ENCODE results near the gene HDAC7.

The HDAC7 gene

DNA sequence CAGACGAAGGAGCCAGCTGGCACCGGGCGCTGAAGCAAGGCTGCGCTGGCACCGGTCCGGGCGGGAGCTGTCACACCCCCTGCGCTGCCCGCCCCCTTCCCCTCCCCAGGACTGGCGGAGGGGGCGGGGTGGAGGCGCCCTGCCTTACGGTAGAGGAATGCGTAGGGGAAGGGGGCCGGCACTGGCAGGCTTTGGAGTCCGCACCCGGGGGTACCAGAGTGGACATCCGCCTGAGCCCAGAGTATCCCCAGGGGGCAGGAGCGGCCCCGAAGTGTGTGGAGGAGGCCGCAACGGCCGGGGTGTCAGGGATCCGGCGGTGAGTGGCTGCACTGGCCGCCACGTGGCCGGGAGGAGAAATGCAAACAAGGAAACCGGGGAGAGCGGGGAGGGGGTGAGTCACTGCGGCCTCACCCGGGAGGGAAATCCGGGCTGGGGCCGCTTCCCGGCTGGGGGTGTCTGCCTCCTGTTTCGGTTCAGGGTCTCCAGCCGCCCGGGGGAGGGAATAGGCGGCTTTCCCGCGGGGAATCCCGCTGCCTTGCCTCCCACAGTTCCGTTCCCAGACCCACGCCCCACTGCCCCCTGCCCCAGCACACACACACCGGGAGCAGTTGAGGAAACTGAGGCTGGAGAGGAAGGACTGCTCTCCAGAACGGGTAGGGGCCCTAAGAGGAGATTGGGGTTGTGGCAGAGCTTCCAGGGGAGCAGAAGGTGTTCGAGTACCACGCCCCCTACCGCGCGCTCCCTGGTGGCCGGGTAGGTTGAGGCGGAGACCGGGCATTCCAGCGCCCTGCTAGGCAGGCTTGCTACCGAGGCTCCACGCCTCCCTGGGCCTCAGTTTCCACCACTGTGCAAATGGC lies 60.6 kb downstream of the HDAC7 start, which contains the start of gene RAPGEF3:
Gene RAPGEF3 (minus strand): TSS at position 47 of the 857 bp plus-strand sequence. CDS start 324 bp downstream, outside the sequence.
- no peak for DNase-seq (ENCODE audit: low read depth)

DNA sequence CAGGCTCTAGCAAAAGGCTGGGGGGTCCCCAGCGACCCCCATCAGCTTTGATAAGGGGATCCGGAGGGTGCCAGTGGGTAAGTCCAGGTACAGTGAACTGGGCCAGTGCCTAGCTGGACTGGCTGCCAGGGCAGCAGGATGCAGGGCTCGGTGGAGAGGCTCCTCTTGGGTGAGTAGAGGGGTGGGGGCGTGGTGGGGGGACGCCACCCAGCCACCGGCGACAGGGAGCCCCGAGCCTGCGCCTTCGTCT lies 61.2 kb downstream of the HDAC7 start:
- no peak for DNase-seq (ENCODE audit: low read depth)

DNA sequence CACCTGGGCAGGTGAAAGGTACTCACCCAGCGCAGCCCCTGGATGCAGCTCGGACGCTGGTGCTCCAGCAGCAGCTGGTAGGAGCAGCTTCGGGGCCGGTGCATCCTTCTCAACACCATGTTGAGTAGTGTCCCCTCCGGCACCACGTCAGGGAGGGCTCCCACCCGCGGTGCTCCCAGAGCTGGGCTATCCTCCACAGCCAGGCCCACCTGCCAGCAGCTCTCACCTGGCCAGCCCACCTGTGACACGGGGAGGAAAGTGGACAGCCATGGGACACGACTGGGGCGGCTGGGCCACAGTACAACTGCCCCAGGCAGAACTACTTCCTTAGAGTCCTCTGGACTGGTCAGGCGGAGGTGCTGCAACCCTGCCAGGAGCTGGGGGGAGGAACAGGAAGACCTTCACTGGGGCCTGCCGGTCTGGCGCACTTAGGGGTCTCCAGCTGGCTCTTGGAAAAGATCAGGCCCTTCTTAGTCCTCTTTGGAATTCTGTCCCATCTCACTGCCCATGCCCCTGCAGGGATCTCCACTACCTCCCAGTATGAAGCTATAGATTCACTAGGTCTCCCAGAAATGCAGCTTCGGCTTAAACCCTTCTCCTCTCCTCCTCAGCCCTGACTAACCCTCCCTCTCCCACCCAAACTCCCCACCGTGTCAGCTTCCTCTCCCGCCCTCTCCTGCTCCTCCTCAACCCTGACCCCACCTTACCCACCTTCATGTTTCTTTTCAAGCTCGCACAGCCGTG lies 61.7 kb downstream of the HDAC7 start:
- DNase-seq (ENCODE audit: low read depth), result no peak

DNA sequence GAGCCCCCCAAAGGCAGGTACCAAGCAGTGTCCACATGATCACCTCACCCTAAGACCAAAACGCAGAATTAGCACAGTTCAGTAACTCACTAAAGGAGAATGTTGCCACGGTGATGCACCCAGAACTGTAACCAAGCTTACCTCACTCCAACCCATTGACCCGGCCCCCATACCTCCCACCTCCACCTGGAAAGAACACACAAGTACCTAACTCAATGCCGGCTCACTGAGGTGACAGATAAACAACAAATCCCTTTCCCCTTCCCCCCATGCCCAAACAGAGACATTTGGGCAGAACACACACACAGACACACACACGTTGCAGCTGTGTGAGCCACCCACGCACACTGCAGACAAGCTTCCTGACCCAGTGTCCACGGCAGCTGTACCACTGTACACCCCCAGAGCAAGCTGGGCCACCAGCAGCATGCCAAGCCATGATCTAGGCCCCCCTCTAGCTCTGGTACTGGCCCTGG lies 62.3 kb downstream of the HDAC7 start:
- DNase-seq (ENCODE audit: low read depth), result no peak

DNA sequence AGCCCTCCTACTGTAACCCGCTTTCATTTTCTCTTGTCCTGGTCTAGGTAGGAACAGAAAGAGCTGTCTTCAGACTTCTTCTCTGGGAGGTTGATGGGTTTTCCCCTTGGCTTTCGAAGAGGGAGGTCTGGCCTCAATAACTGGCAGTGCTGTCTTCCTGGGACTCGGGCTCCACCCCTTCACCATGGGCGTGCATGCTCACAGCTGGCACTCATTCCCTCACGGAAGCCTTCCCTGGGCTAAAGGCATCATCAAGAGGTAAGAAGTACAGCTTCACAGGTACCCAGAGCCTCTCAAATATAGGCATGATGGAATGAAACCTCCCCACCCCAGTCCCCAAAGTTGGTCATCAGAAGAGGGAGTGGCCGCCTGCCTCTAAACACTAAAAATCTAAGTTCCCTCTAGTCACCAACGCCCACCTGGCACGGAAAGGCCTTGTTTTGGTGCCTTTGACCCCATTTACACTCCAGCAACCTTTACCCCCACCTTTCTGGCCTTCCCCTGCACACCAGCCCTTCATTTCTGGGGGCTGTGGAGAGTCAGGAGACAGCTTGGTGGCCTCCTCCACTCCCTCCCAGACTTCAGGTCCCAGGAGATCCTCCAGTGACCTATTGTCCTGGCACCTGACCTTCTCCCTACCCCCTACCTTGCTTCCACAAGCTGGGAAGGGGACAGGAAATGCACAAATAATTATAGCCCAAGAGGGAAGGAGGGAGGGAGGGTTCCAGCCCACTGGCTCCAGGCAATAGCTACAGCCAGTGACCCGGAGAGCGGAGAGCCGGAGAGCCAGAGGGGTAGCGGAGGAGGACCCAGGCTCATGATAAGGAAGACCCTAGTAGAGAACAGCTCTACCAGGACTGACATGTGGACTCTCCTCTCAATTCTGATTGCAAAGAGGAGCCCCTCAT lies 63.8 kb downstream of the HDAC7 start:
- DNase-seq (ENCODE audit: low read depth), result no peak

DNA sequence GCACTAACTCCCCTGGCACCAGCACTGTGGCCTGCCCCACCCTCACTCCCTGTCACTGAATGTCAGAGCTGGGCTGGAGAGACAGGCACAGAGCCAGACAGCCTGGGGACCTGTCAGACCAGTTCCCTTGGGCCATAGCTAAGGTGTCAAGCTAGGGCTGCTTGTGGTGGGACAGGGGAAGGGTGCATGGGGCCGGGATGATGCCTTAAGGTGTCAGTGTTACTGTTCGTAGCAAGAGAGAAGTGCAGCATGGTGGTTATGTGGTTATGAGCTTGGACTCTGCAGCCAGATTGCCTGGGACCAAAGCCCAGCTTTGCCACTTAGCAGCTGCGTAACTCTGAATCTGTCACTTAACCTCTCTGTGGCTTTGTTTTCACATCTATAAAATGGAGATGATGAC lies 64.8 kb downstream of the HDAC7 start:
- DNase-seq (ENCODE audit: low read depth), result no peak

DNA sequence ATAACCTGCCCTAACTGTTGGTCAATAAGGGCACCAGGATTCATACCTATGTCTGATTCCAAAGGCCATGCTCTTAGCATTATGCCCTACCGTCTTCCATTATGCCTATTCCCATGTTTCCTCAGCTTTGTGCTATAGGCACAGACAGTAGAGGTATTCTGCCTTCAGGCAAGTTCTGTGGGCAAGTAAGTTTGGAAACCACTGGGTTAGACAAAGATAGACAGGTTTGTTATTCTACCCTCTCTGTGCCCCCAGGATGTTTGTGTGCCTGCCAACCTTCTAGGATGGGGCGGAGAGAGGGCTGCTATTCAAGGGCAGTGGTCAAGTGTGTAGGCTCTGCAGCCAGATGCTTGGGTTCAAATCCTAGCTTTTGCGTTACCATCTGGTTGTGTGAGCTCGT lies 65.6 kb downstream of the HDAC7 start:
- no peak for DNase-seq (ENCODE audit: low read depth)

DNA sequence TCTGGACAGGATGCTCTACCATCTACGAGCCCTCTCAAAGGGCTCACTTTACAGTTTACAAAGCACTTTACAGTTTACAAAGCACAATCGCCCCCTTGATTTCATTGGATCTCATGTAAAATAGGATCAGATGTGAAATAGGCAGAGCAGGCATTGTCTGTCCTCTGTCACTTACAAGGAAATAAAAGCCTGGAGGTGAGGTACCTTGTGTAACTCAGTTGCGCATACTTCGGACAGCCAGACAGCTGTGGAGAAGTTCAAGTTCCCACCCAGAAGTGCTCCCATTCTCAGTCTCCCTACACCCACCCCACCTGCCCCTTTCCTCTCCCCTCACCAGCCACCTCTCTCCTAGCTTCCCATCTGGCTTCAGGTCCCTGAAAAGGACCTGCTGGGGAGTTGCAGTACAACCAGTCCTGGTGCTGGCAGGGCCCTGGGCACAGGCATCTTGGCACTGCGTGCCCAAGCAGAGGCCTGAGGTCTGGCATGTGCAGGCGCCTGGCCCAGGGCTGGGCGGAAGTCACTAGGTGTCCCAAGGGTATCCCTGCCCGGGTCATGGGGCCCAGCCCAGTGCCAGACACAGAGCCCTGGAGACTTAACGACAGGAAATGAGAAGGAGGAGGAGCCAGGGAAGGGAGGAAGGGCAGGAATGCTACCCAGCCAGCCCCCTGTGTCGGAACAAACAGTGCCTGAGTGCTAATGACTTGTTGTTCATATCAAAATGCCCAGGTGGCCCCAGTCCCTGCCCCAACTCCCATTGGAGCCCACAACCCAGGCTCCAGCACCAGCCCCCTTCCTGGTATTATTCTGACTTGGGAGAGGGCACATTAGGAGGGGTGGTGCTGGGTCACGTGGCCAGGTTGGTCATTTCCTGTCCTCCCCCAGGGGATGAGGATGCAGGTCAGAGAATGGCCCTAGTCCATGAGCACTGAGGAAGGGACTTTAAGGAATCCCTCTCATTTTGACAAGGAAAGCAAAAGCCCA lies 66.4 kb downstream of the HDAC7 start:
- no peak for DNase-seq (ENCODE audit: low read depth)

DNA sequence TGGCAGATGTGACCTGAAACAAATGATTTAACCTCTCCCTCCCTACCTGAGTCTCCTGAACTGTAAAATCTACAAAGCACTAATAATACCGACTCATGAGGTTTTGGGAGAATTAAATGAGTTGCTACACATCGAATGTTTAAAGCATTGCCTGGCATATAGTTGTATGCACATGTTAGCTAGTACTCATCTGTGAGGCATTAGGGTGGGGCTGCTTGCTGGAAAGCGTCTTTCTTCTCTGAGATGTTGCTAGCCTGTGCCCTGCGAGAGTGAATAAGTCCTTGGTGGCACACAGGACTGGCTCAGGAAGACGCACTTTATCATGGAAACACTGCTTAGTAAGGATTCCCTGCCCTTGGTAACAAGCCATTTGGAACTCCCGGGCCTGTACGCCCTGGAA lies 67.2 kb downstream of the HDAC7 start:
- no peak for DNase-seq (ENCODE audit: low read depth)

DNA sequence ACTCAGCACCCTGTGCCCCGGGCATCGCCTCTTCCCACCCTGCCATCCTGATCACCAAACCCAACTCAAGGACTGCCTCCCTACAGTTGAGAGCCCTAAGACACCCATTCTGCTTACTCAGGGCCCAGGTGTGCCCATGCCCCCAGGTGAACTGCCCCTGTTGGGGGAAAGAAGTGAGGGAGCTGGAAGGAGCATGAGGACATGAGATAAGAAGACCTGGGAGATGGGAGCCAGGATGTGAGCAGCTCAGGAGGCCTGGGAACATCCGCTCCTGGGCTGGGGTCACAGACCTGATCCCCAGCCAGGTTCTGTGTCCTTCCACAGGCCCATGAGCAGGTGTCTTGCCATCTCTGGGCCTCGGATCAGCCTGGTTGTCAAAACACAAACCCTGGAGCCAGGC lies 67.6 kb downstream of the HDAC7 start:
- no peak for DNase-seq (ENCODE audit: low read depth)

DNA sequence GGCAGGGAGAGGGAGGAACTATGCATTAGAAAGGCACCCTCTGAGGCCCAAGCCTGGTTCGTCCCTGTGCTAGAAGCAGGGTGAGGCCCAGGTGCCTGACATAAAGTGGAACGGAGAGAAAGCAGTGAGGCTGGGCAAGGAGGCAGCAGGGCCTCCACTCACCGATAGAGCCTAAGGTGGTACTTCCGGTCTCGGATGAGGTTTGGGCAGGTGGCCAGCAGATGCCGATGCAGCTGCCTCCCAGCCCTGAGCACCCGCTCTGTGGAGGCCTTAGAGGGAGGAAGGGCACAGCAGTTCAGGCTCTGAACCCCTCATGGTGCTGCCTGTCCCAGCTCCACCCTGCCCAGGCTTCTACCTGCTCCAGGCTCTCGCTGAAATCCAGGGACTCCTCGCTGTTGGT lies 68.1 kb downstream of the HDAC7 start:
- no peak for DNase-seq (ENCODE audit: low read depth)

DNA sequence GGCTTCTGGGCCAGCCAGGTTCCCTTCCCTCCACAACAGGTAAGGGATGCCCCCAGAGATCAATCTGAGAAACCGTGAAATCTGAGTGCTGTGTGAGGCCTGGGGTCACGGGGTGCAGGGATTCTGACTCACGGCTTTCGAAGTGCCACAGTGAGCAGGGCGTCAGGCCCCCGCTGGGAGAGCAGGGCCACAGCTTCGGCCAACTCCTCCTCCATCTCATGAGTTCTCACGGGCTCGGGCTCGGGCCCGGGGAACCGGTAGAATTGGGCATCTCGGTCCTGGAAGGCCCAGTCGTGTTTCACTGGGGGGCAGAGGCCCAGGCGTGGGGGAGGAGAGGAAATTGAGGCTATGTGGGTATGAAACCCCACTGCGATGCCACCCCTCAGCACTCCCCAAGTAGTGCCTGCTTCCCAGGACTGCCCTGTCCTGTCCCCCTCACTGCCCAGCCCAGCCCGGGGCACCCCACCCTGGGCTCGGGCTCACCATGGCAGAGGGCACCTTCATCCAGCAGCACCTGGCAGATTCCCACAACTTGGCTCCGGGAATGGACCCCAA lies 68.7 kb downstream of the HDAC7 start:
- DNase-seq (ENCODE audit: low read depth), result no peak

DNA sequence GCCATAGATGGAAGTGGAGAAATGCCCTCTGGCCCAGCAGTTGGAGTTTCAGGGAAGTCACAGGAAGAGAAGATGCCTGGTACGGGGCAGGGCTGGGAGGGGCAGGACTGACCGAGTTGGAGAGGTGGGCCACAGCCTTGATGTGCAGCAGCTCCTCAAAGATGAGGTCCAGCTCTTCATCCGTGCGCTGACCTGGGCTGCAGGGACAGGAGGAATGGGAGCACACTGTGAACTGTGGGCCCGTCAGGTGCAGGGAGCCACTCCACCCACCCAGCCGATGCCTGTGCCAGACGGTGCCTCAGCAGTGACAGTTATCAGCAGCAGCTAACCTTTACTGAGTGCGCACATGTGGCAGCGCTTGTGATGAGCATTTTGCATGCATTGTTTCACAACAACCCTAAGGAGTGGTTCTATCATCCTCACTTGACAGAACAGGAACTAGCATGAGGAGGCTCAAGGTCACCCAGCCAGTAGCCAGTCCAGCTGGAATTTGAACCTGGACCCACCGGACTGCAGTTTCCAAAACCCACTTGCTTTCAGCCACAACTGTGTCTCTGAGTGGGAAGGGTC lies 69.4 kb downstream of the HDAC7 start:
- DNase-seq (ENCODE audit: low read depth), result no peak

DNA sequence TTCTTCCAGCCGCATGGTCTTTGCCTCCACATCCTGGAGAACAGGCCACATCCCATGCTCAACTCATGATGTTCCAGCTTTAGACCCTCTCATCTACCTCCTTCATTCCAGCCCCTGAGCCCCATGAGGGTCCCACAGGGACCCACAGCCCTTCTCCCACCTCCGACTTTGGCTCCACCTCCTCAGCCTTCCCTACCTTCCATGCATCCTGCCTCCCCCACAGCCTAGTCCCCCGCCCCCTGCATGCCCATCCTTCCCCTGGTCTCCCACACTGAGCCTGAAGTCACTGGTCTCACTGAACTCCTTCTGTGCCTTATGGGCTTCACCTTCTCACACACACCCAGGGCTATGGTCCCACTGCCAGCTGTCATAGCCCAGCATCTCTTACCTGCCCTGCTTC lies 70.8 kb downstream of the HDAC7 start:
- no peak for DNase-seq (ENCODE audit: low read depth)

DNA sequence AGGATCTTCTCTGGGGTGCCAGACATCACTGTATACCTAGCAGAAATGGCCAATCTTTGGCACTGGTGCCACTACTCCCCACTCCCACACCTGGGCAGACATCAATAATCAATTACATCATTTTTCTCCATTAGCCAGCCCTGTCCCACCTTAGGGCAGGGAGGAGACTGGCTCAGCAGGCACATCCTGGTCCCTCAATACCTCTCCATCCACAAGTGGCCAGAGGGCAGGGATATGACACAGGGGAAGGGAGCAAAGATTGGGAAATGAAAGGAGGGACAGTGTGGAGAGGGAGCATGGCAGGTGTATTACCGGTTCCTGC lies 71.2 kb downstream of the HDAC7 start:
- DNase-seq (ENCODE audit: low read depth), result no peak

DNA sequence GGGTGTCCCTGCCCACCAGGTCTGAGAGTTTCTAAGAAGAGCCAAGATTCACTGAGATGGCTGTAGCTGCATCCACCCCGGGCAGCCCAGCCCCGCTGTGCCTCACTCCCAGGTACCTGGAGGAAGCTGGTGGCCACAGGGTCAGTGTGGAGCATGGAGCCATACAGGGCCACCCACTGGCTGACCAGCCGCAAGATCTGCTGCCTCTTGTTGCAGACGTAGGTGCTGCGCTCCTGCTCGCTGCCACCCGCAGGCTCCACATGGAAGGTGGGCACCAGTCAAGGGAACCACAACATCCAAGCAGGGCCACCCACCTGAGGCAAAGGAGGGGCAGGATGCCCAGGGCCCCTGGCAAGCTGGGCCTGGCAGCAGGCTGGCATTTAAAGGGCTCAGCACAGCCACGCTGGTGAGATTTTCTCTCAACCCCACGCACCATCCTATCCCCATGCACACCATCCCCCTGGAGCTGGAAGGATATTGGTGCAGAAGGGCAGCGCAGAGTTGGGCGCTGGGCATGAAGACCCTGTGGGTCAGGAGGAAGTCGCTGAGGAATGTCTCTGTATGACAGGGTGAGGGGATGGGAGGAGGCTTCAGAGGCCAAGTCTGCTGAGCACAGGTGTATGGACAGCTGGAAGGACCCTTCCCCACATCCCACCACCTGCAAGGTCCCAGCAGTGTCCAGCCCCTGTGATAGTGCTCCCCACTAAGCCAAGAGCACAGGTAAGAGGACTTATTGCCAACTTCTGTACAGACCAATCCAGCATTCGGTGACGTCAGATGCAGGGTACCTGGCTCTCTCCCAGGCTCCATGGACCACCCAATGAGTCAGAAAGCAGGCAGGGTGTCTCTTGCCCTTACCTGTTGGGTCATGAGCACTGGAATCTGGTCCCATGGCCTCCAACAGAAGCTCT lies 71.9 kb downstream of the HDAC7 start:
- DNase-seq (ENCODE audit: low read depth), result no peak

DNA sequence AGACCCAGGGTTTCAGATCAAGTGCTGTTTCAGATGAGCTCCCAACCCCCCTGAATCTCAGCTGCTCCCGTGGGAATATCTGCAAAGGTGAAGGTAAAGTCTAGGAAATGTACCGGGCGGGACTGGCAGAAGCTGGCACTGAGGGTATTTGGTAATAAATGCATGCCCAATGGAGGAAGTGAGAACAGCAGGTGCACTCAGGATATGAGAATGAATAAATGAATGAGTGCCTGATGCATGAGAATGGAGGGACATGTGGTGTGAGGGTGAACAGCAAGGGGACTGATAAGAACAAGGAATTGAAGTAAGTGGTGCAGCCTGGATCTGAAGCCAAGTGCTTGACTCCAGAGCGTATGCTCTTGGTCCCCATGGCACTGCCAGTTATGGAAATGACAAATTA lies 72.6 kb downstream of the HDAC7 start:
- no peak for DNase-seq (ENCODE audit: low read depth)

DNA sequence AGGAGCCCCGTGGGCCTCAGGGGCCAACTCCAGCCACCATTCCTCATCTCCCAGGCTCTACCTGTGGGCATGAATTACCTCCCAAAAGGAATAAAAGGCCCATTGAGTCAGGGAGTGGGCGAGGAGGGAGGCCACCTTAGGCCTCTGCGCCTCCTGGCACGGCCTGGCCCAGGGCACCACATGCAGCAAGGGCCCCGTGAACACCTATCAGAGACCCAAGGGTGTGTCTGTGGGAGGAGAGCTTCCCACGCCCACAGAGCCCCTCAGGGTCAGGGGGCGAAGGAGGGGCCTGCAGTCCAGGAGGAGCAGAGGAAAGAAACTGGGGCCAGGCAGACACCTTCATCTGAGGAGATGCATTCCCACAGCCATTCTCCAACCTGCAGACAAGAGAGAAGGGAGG lies 73.2 kb downstream of the HDAC7 start:
- no peak for DNase-seq (ENCODE audit: low read depth)

DNA sequence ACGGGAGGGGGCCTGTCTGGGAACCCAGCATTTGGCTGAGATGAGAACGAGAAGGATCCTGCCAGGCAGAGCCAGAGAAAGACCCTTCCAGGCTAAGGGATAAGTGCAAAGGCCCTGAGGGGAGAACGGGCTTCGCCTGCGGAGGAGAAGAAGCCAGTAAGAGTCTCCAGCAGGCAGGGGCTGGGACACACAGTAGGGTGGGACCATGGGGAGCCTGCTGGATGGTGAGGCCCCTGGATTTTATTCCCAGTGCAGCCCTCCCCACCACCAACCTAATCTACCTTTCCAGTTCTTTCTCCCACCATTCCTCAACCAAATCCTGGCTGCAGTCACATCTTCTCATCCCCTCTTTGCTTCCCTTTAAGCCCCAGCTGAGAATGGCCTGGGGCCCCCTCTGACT lies 73.6 kb downstream of the HDAC7 start:
- no peak for DNase-seq (ENCODE audit: low read depth)
